H7 (cell line): Measurements from ENCODE around the gene SDK2. TPM values are rescaled to one million over a fixed set of nuclear protein-coding genes. Genes with fewer than 3 reads are reported as not detected.
A peak's percentile ranks its signal among the peaks of the same experiment; 100 is the strongest.

Experiments
- DNase-seq: peaks from one replicate; pipeline ENCODE4 v3.0.0; 2012
- H3K27me3 ChIP-seq: 2 replicates; pipeline ENCODE4 v1.6.0; 2011; ENCODE audit warnings: mild to moderate bottlenecking, low read length; ENCODE audit not compliant: control insufficient read depth, insufficient read depth
- H3K36me3 ChIP-seq: replicated peaks from 2 replicates; pipeline ENCODE4 v1.5.1; 2011; ENCODE audit warnings: low read length; ENCODE audit not compliant: control insufficient read depth, insufficient read depth
- H3K4me3 ChIP-seq: 2 replicates; pipeline ENCODE4 v1.5.1; 2011; ENCODE audit warnings: low read depth, mild to moderate bottlenecking, control low read depth, low read length, moderate library complexity; ENCODE audit not compliant: insufficient read depth
- total RNA-seq: library from RNA; depleted of rRNA; stranded (reverse); fragments of >200 nt; shearing (Covaris generic); gene quantifications from 2 replicates; pipeline ENCODE4 v1.2.3, GENCODE V29; 2014

SDK2 gene
- total RNA-seq, 1 experiment from 2014 or later, result 12.1 TPM

GRCh38 chr17:73412914-73413313 is 231.3 kb downstream of the SDK2 start:
- Histone ChIP-seq H3K4me3 (no peak overlapping the region), H3K27me3 (no peaks in the 10 kb centered on the region), H3K36me3 (no peaks in the 10 kb centered on the region)
- DNase-seq, result no peak

- Histone ChIP-seq H3K27me3 (no peaks in the 10 kb centered on the region), H3K4me3 (no peak overlapping the region), H3K36me3 (no peaks in the 10 kb centered on the region)
- peak; percentile 12 for DNase-seq
These were observed 232.9 kb downstream of the SDK2 start for GRCh38 chr17:73411313-73411747.

- Histone ChIP-seq H3K36me3 (no peaks in the 10 kb centered on the region), H3K27me3 (no peaks in the 10 kb centered on the region), H3K4me3 (no peak overlapping the region)
- peak; percentile 16 for DNase-seq
These were observed 233.5 kb downstream of the SDK2 start for GRCh38 chr17:73410586-73411312.

- Histone ChIP-seq H3K36me3 (no peaks in the 10 kb centered on the region), H3K27me3 (no peaks in the 10 kb centered on the region), H3K4me3 (no peak overlapping the region)
- DNase-seq, result no peak
These were observed 240.0 kb downstream of the SDK2 start for GRCh38 chr17:73404246-73404645.

- DNase-seq, result no peak
- no peak overlapping the region for H3K4me3 ChIP-seq
- H3K36me3 ChIP-seq, result no peaks in the 10 kb centered on the region
- no peaks in the 10 kb centered on the region for H3K27me3 ChIP-seq
These were observed 241.8 kb downstream of the SDK2 start for GRCh38 chr17:73402466-73402865.

- peak; percentile 84 for DNase-seq
- Histone ChIP-seq H3K27me3 (no peaks in the 10 kb centered on the region), H3K36me3 (no peaks in the 10 kb centered on the region), H3K4me3 (no peak overlapping the region)
These were observed 242.3 kb downstream of the SDK2 start for GRCh38 chr17:73401911-73402310.

GRCh38 chr17:73400915-73401545 is 243.2 kb downstream of the SDK2 start:
- Histone ChIP-seq H3K27me3 (no peaks in the 10 kb centered on the region), H3K36me3 (no peaks in the 10 kb centered on the region), H3K4me3 (no peak overlapping the region)
- DNase-seq, result no peak

- DNase-seq, result peak; percentile 31
- H3K36me3 ChIP-seq, result no peaks in the 10 kb centered on the region
- no peak overlapping the region for H3K4me3 ChIP-seq
- no peaks in the 10 kb centered on the region for H3K27me3 ChIP-seq
These were observed 245.2 kb downstream of the SDK2 start for GRCh38 chr17:73399056-73399455.

- Histone ChIP-seq H3K4me3 (no peak overlapping the region), H3K27me3 (no peaks in the 10 kb centered on the region), H3K36me3 (no peaks in the 10 kb centered on the region)
- DNase-seq, result peak; percentile 25
These were observed 246.2 kb downstream of the SDK2 start for GRCh38 chr17:73397856-73398540.

- no peaks in the 10 kb centered on the region for H3K27me3 ChIP-seq
- H3K36me3 ChIP-seq, result no peaks in the 10 kb centered on the region
- no peak overlapping the region for H3K4me3 ChIP-seq
- peak; percentile 26 for DNase-seq
These were observed 246.9 kb downstream of the SDK2 start for GRCh38 chr17:73397278-73397826.

GRCh38 chr17:73396431-73397277 is 247.6 kb downstream of the SDK2 start:
- Histone ChIP-seq H3K27me3 (no peaks in the 10 kb centered on the region), H3K36me3 (no peaks in the 10 kb centered on the region), H3K4me3 (no peak overlapping the region)
- peak; percentile 18 for DNase-seq

- no peaks in the 10 kb centered on the region for H3K27me3 ChIP-seq
- H3K36me3 ChIP-seq, result no peaks in the 10 kb centered on the region
- no peak overlapping the region for H3K4me3 ChIP-seq
- DNase-seq, result peak; percentile 51
These were observed 249.5 kb downstream of the SDK2 start for GRCh38 chr17:73394512-73395450.

- no peaks in the 10 kb centered on the region for H3K27me3 ChIP-seq
- peak; percentile 73 for DNase-seq
- H3K4me3 ChIP-seq, result no peak overlapping the region
- H3K36me3 ChIP-seq, result no peaks in the 10 kb centered on the region
These were observed 250.3 kb downstream of the SDK2 start for GRCh38 chr17:73393962-73394361.
